Measurements from ENCODE around the gene CDCP2. TPM values are rescaled to one million over a fixed set of nuclear protein-coding genes. Genes with fewer than 3 reads are reported as not detected.

CDCP2 gene
- total and polyA plus RNA-seq, 10 donors = 0.23 to 1.6 (median 0.85) TPM; not detected in 3

DNA sequence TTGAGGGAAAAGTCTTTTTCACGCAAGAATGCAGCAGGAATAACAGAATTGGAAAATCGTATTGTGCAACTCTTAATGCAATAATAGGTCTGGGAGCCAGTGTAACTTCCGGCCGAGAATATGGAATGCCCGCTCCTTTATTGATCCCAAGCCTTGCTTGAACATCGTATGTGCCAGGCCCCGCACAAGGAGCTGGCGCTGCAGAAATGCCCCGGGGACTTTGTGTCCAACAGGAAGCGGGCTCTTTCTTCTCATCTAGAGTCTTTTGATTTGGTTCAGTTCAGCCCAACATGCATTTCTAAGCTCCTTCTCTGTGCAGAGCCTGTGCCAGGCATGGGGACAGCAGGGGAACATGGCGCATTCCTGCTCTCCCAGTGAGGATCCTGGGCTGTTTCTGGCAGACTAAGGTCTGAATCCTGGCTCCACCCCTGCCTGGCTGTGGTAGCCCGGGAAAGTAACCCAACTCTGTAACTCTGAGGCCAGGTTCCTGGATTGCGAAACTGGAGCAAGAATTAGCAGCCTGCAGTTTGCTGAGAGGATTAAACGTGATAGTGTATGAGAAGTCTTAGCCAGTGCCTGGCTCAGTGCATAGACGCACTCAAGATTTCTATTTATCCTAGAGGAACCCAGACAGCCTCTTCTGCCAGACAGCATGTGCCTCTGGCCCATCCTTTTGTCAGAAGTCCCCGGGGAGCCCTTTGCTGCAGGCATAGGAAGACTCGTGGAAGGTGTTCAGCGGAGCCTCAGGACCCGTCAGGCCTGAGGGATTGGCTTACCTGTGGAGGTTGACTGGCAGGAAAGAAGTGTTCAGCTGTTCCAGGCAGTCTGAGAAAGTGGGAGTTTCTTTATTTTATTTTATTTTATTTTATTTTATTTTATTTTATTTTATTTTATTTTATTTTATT, 987 bp upstream of the CDCP2 start:
- peaks cover 0 to 11% (median 0%) of the 10 kb centered on the region in 6 donors for H3K4me1 ChIP-seq
- WGBS, 5 donors = 61 to 76% (median 69%) methylated on average over 18 to 19 of the region's 19 CpGs
- no peaks in the 10 kb centered on the region for H3K36me3 ChIP-seq
- peak; percentile 47 for DNase-seq
- no peaks in the 10 kb centered on the region for H3K9me3 ChIP-seq
- no peaks in the 10 kb centered on the region for H3K27me3 ChIP-seq (replicated peaks in 1 of 7)
- peak overlapping the region in 1 of 8 donors; percentile 8 for H3K27ac ChIP-seq
- H3K4me3 ChIP-seq = no peak overlapping the region
- TF ChIP-seq, protein P1, sequence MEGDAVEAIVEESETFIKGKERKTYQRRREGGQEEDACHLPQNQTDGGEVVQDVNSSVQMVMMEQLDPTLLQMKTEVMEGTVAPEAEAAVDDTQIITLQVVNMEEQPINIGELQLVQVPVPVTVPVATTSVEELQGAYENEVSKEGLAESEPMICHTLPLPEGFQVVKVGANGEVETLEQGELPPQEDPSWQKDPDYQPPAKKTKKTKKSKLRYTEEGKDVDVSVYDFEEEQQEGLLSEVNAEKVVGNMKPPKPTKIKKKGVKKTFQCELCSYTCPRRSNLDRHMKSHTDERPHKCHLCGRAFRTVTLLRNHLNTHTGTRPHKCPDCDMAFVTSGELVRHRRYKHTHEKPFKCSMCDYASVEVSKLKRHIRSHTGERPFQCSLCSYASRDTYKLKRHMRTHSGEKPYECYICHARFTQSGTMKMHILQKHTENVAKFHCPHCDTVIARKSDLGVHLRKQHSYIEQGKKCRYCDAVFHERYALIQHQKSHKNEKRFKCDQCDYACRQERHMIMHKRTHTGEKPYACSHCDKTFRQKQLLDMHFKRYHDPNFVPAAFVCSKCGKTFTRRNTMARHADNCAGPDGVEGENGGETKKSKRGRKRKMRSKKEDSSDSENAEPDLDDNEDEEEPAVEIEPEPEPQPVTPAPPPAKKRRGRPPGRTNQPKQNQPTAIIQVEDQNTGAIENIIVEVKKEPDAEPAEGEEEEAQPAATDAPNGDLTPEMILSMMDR (IDR thresholded peaks at IDR 0.05 in 8 of 11, conservative IDR thresholded peaks at IDR 0.05 in 3 of 11) = no peak
- TF ChIP-seq POLR2A (IDR thresholded peaks at IDR 0.05) = no peak
- no peak for TF ChIP-seq POLR2AphosphoS5 (IDR thresholded peaks at IDR 0.05)
- intact Hi-C loops (cut with DNase I; ENCODE audit: low total_unique reads) = no loop called here

DNA sequence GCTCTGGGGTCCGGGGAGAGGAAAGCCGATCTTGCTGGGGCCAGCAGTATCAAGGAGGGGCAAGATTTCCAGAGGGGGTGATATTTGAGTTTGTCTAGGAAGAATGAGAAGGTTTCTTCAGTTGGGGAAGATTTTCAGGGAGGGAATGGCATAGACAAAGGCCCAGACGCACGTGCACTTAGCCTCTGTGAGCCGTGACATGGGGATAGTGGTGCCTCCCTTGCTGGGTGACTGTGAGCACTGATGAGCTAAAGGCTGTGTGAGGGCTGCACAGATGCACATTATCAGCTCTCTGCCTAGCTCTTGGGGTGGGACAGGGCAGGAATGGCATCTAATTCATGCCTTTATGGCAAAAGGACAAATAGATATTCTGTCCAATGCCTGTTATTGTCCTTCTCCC, 1.8 kb downstream of the CDCP2 start:
- 79 to 95% (median 93%) methylated on average over 5 of the region's 5 CpGs for WGBS, 5 donors
- Histone ChIP-seq H3K4me1 (peaks cover 0 to 11% (median 0%) of the 10 kb centered on the region in 6 donors), H3K27ac (no peak overlapping the region), H3K27me3 (replicated peaks in 1 of 7) (no peaks in the 10 kb centered on the region), H3K4me3 (no peak overlapping the region), H3K9me3 (no peaks in the 10 kb centered on the region), H3K36me3 (no peaks in the 10 kb centered on the region)
- intact Hi-C loops (cut with DNase I; ENCODE audit: low total_unique reads) = no loop called here
- TF ChIP-seq POLR2AphosphoS5 (IDR thresholded peaks at IDR 0.05) (no peak), POLR2A (IDR thresholded peaks at IDR 0.05) (no peak)
- TF ChIP-seq, protein P1 (IDR thresholded peaks at IDR 0.05 in 8 of 11, conservative IDR thresholded peaks at IDR 0.05 in 3 of 11) = no peak
- peak; percentile 31 for DNase-seq

DNA sequence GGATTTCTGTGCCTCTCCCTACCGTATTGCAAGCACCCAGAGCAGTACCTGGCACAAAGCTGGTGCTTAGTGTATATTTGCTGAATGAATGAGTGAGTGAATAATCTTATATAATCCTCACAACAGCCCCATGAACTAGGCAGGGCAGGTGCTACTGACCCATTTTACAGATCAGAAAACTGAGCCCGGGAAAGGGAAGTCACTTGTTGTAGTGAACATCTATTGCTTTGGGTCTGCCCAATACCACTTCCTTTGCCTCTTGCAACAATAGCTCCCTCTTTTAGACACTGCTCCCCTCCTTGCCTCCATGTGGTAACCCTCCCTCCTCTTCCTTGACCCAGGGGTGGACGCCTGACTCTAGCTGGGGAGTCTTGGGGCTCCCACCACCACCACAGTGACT, 3.1 kb downstream of the CDCP2 start:
- Histone ChIP-seq H3K27ac (no peak overlapping the region), H3K4me3 (no peak overlapping the region), H3K9me3 (no peaks in the 10 kb centered on the region), H3K36me3 (no peaks in the 10 kb centered on the region), H3K27me3 (replicated peaks in 1 of 7) (no peaks in the 10 kb centered on the region), H3K4me1 (peaks cover 0 to 11% (median 3%) of the 10 kb centered on the region in 6 donors)
- peak; percentile 36 for DNase-seq
- WGBS, 5 donors = 77 to 95% (median 87%) methylated on average over 3 of the region's 3 CpGs
- TF ChIP-seq, protein P1 (IDR thresholded peaks at IDR 0.05 in 8 of 11, conservative IDR thresholded peaks at IDR 0.05 in 3 of 11) = no peak
- TF ChIP-seq POLR2A (IDR thresholded peaks at IDR 0.05) (no peak), POLR2AphosphoS5 (IDR thresholded peaks at IDR 0.05) (no peak)
- intact Hi-C loops (cut with DNase I; ENCODE audit: low total_unique reads) = no loop called here

DNA sequence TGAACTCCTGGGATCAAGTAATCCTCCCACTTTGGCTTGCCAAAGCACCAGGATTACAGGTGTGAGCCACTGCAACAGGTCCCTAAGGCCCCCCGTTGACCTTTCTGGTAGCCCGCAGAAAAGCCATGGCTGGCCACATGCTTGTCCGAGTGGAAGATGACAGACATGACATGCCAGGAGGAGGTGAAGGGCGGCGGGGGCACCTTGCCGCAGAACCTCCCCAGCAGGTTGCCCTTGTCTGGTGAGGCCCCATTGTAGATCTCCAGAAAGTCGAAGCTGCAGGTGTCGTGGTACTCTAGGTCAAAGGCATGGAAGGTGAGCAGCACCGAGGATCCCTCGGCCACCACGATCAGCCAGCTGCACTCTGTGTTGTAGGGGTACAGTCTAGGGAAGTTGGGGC, 8.4 kb downstream of the CDCP2 start:
- Histone ChIP-seq H3K9me3 (no peaks in the 10 kb centered on the region), H3K4me3 (no peak overlapping the region), H3K4me1 (peaks cover 0 to 6% (median 0%) of the 10 kb centered on the region in 6 donors), H3K27ac (no peak overlapping the region), H3K36me3 (no peaks in the 10 kb centered on the region), H3K27me3 (replicated peaks in 1 of 7) (no peaks in the 10 kb centered on the region)
- intact Hi-C loops (cut with DNase I; ENCODE audit: low total_unique reads) = no loop called here
- TF ChIP-seq, protein P1 (IDR thresholded peaks at IDR 0.05 in 8 of 11, conservative IDR thresholded peaks at IDR 0.05 in 3 of 11) = no peak
- no peak for TF ChIP-seq POLR2AphosphoS5 (IDR thresholded peaks at IDR 0.05)
- TF ChIP-seq POLR2A (IDR thresholded peaks at IDR 0.05) = no peak
- DNase-seq = peak; percentile 40
- WGBS, 5 donors = 89 to 98% (median 93%) methylated on average over 9 to 11 of the region's 11 CpGs

All from spleen (tissue), 11 donors.